GM18909 (cell line): ENCODE data around the gene OLFML3.
A peak's percentile ranks its signal among the peaks of the same experiment; 100 is the strongest.
"Not testable (repeated sequence)": the region's sequence is repeated elsewhere in the genome, so short reads cannot be mapped to it uniquely, and the experiment has no call there.

Source experiments
- ATAC-seq: cut with Tn5 transposase; IDR thresholded peaks from one replicate; pipeline ENCODE4 v1.9.1; 2021; ENCODE audit warnings: mild to moderate bottlenecking; ENCODE audit not compliant: unreplicated experiment, poor library complexity

The OLFML3 gene

DNA sequence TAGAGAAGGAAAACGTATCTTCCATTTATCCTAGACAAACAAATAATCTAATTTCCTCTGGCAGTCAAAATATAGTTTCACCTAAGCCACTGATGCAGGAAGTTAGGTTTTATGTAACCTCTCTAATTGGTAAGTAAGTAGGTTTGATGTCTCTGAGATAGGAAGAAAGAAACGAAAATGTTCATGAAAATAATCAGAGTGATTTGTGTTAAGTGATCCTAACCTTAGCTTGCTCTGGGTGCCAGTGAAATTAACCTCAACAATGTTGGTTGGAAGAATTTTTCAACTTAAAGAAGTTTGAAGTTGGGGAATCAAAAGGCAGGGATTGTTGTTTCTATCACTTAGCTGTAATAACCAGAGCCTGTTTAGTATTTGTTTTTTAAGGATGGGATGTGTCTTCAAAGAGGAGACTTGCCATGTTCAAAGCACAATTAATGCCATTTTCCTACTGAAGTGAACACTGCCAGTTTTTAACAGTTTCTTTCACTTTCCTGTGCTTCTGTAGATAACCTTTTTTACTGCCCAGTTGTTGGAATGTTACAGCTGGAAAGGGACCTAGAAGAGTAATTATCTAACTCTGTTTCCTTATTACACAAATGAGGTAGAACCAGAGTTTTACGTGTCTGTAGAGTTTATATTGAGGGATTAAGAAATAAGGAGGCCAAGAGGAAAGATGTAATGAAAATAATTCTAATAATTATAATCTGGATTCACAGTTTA lies 31.7 kb upstream of the OLFML3 start:
- no peak for ATAC-seq

DNA sequence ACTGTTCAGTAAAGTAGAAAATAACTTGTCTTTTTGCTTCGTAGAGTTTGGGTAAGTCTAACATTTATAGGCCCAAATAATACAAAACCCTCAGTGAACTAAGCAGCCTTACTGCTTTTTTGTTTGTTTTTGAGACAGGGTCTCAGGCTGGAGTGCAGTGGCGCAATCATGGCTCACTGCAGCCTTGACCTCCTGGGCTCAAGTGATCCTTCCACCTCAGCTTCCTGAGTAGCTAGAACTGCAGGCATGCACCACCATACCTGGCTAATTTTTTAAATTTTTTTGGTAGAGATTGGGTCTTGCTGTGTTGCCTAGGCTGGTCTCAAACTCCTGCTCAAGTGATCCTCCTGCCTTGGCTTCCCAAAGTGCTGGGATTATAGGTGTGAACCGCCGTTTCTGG lies 31.1 kb upstream of the OLFML3 start:
- not testable (repeated sequence) for ATAC-seq

DNA sequence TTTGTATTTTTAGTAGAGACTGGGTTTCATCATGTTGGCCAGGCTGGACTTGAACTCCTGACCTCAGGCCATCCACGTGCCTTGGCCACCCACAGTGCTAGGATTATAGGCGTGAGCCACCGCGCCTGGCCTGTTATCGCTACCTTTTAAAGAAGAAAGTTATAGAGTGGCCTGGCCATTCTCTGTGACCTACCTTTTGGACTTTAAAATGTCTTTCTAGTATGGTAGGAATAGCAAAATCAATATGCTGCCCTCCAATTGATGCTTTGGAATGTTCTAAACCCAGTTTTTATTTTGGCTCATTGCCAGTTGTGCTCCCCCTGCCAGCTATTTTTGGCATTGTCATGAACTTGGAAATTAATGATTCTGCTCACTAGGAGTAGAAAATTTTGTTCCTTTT lies 30.3 kb upstream of the OLFML3 start:
- ATAC-seq = no peak

DNA sequence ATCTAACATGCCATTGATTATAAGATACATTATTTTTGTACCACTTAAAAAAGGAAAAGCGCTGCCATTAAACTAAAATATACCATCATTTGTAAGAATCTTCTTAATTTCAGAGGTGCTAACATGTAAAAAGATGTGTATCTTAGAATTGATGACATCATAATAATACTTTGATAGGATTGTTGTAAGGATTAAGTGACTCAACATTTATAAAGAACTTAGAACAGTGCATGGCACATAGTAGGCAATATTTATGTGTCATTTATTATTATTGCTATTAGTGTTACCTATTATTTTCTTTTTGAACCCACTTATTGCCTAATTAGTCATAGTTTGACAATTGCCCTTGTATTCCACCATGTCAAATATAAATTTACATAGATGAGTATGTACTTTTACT lies 28.4 kb upstream of the OLFML3 start:
- ATAC-seq = no peak

DNA sequence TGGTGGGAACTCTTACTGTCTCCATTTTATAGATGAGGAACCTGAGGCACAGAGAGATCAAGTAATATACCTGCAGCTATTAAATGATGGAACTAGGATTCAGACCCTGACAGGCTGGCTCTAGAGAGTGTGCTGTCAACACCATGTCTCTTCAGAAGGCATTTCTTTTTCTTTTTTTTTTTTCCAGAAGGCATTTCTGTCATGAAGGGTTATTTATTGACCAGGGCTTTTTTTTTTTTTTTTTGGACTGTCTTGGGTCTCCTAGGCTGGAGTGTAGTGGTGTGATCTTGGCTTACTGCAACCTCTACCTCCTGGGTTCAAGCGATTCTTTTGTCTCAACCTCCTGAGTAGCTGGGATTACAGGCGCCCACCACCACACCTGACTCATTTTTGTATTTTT lies 27.6 kb upstream of the OLFML3 start:
- ATAC-seq = no peak

DNA sequence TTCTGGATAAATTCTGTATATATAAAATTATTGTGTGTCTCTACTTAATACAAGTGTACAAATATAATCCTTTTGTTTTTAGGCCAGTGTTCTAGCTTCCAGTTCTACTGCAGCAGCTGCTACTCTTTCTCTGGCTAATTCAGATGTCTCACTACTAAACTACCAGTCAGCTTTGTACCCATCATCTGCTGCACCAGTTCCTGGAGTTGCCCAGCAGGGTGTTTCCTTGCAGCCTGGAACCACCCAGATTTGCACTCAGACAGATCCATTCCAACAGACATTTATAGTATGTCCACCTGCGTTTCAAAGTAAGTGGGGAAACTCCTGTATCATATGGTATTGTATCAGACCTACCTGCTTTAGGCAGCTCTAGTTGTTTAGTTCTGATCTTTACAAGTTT lies 21.3 kb upstream of the OLFML3 start:
- ATAC-seq = no peak

DNA sequence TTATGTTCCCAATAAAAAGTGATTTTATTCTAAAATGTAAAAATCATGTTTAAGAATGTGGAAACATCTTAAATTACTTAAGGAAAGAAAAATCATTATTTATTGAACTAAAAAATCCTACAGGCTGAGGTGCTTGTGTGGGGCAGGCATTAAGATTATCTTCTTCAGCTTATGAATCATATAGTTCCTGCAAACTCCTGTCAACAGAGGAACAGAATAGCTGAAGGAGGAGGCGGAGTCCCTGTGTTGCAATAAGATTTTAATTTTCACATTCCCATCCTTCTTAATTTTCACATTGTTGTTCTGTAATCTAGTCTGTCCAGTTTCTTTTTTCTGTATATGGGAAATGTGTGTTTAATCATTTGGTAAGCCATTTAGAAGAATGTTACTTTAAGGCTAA lies 20.6 kb upstream of the OLFML3 start:
- ATAC-seq = no peak

DNA sequence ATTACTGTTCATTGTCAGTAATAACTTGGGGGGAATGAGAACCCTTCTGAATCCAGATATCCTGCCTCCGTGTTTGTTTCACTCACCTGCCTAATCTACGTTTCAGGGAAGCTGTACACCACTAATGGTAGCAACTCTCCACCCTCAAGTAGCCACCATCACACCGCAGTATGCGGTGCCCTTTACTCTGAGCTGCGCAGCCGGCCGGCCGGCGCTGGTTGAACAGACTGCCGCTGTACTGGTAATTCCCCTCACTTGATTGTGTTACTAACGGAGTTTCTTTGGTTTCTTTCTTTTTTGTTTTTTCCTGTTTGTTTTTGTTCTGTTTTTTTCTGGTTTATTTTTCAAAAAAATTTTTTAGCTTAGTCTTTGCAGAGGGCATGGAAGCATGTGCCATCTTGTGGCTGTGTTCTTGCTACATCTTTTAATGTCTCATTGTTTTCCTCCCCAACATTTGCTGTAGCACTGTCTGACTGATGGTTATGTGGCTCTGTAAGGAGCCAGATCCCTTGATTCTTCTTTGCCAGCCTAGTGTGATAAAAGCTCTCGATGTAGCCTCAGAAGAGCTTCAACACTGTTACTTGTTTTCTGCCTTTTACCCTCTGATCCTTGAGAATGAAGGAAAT lies 15.9 kb upstream of the OLFML3 start:
- ATAC-seq = no peak

DNA sequence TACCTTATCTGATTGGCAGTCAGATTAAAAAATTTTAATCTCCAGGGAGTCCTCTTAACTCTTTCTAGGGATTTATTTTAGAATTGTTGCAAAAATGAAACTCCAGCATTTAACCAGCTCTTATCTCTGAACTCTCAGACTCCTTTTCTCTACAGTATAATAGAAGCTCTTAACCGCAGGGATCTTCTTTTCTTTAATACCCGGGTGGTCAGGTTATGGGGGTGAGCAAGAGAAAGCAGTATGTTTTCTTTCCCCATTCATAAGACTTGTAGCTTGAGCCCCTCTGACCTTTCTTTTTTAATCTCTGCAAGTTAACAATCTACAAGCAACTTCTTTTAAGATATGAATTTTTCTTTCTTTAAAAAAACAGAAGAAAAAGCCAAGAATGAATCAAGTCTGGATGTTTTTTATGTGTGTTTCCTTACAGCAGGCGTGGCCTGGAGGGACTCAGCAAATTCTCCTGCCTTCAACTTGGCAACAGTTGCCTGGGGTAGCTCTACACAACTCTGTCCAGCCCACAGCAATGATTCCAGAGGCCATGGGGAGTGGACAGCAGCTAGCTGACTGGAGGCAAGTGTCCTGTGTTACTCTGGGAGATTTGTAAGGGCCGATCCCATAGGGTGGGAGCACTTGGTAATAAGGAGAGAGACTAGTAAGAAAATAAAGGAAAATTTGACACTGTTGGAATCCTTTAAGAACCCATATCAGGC lies 13.4 kb upstream of the OLFML3 start:
- ATAC-seq = no peak

DNA sequence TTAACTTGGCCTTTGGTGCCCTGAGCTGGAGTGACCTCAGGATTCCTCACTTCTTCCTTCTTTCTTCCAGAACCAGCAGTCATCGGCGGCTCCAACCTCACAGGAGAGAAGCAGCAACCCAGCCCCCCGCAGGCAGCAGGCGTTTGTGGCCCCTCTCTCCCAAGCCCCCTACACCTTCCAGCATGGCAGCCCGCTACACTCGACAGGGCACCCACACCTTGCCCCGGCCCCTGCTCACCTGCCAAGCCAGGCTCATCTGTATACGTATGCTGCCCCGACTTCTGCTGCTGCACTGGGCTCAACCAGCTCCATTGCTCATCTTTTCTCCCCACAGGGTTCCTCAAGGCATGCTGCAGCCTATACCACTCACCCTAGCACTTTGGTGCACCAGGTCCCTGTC lies 6.3 kb upstream of the OLFML3 start:
- ATAC-seq = no peak

DNA sequence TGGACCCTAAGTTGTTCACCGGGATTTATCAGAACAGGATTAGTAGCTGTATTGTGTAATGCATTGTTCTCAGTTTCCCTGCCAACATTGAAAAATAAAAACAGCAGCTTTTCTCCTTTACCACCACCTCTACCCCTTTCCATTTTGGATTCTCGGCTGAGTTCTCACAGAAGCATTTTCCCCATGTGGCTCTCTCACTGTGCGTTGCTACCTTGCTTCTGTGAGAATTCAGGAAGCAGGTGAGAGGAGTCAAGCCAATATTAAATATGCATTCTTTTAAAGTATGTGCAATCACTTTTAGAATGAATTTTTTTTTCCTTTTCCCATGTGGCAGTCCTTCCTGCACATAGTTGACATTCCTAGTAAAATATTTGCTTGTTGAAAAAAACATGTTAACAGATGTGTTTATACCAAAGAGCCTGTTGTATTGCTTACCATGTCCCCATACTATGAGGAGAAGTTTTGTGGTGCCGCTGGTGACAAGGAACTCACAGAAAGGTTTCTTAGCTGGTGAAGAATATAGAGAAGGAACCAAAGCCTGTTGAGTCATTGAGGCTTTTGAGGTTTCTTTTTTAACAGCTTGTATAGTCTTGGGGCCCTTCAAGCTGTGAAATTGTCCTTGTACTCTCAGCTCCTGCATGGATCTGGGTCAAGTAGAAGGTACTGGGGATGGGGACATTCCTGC lies 3.9 kb upstream of the OLFML3 start:
- no peak for ATAC-seq

DNA sequence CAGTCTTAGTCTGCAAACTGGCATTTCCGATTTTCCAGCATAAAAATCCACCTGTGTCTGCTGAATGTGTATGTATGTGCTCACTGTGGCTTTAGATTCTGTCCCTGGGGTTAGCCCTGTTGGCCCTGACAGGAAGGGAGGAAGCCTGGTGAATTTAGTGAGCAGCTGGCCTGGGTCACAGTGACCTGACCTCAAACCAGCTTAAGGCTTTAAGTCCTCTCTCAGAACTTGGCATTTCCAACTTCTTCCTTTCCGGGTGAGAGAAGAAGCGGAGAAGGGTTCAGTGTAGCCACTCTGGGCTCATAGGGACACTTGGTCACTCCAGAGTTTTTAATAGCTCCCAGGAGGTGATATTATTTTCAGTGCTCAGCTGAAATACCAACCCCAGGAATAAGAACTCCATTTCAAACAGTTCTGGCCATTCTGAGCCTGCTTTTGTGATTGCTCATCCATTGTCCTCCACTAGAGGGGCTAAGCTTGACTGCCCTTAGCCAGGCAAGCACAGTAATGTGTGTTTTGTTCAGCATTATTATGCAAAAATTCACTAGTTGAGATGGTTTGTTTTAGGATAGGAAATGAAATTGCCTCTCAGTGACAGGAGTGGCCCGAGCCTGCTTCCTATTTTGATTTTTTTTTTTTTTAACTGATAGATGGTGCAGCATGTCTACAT lies 2.5 kb upstream of the OLFML3 start:
- ATAC-seq = peak; percentile 39

DNA sequence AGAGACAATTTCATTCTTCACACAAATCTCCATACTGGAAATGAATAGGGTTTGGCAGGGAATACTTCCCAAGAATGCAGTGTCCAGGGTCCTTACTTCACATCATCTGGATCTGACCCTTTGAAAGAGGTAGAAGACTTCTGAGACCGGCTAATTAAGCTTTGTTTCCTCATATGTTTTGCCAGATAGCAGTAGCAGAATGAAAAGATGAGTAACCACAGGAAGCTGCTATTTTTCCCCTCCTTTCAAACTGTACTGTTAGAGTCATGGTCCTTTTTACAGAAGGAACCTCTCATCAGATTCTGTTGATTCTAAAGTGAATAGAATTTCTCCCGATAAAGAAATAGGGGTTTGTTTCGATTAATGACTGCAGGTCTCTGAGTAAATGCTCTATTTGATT lies 1.4 kb upstream of the OLFML3 start:
- no peak for ATAC-seq

DNA sequence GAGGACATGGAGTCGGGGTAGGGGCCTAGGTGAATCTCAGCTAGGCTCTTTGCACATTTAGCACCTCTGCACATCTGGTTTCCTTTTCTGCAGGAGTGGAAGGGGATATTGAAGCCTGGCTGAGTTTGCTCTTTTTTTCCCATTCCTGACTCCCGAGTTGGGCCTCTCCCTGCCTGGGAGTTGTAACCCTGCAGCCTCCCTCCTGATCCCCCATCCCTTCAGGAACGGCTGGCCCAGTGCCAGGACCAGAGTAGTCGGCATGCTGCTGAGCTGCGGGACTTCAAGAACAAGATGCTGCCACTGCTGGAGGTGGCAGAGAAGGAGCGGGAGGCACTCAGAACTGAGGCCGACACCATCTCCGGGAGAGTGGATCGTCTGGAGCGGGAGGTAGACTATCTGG lies 836 bp downstream of the OLFML3 start:
- no peak for ATAC-seq

DNA sequence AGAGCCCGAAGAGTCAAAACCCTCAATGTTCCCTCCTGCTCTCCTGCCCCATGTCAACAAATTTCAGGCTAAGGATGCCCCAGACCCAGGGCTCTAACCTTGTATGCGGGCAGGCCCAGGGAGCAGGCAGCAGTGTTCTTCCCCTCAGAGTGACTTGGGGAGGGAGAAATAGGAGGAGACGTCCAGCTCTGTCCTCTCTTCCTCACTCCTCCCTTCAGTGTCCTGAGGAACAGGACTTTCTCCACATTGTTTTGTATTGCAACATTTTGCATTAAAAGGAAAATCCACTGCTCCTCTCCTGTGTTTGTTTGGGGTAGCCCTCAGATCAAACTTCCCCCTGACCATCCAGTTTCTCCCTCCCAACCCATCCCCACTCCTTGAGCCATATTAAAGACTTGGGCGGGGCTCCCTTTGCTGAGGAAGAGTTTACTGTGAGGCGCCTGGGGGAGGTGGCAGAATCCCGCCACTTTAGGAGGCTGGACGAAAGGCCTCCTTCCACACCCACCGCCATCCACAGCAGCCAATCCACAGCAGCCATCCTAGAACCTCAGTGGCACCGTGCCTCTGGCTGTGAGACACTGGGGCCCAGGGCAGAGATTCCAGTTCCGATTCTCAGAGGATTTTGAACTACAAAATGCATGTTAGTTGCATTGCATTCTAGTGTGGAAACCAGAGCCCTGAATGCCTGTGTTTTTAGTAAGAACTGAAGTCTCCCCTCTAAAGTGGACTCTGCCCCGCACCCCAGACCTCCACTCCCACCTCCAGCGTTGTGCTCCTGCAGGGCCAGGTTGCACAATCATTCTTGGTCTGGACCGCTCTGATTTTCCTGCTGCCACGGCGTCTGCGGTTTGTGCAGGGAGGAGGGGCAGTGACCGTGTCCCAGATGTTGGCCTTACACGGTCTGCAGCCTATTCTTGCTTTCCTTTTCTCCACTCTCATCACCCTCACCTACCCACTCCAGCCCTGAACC lies 3.0 kb downstream of the OLFML3 start:
- no peak for ATAC-seq

DNA sequence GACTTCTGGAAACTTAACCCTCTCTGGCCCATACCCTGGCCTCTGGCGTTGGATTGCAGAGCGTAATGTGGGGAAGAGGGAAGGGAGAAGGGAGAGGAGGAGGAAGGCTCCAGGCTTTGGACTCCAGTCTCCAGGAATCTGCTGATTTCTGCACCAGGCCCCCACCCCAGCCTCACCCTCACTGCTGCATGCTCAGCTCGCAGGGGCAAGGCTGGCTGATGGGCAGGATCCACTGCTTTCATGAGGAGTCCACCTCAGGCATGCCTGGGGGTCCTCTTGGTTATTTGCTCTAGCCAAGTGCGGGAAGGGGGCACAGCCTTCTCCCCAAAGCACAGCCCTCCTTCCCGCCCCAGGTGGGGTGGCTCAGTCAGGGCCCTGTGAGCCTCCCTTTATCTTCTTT lies 3.7 kb downstream of the OLFML3 start:
- ATAC-seq = no peak

DNA sequence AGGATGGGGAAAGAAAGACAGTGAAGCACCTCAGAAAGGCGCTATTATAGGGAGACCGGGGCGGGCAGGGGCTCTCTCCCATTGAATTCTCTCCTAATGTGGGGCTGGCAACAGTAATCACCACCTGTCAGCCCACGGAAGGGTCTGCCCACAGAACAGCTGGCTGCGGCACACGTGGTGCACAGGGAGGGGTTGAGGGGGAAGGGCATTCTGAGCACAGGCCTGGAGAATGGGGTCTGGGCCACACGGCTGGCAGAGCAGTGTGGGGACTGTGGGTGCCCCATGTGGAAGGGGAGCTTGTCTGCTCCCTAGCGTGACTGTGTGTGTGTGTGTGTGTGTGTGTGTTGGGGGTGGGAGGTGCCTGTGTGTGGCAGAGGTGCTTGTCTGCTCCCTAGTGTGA lies 4.1 kb downstream of the OLFML3 start:
- ATAC-seq = no peak

DNA sequence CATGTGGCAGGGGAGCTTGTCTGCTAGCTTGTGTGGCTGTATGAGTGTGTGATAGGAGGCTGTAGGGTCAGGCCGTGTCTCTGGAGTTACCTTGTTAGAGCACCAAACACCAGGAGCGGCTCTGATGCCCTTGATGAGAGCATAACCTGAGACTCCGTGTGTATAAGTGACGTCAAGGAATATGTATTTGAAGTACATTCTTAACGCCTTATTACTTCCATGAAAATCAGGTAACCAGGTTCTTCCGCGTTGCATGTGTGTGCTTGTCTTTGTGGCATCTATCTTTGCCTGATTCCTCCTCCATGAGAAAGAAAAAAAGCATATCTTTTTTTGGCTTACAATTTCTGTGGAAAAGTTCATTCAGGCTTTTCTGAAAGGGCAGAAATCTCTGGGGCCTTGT lies 4.6 kb downstream of the OLFML3 start:
- no peak for ATAC-seq

DNA sequence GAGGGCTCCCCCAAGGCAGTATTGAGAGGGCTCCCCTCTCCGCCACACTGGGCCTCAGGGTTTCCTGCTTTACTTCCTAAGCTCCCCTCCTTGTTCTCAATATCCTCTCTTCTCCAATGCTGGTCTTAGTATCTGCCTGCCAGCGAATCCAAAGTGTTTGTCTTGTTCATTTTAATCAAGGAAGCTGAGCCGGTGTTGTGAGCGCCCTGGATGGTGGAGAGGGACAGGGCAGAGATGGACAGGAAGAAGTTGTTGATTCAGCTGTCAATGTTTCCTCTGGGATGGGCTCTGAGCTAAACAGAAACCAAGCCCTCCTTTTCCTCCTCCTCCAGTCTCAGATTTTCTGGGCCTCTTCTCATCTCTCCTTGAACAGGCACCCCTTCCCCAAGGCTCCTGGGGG lies 5.4 kb downstream of the OLFML3 start:
- no peak for ATAC-seq

DNA sequence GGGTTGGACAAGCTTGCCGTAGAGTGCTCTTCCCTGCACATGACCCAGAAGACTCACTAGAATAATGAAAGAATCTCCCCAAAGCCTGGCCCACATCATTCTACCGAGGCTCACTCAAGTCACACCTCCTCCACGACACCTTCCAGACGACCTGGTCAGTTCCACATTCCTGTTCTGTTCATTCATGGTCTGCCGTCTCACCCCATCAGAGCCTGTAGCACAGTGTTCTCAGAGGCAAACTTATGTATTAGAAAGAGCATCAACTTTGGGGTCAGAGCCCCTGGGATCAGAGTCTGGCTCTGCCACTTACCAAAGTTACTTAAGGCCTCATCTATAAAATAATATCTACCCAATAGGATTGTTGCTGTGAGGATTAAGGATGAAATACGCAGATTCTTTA lies 7.5 kb downstream of the OLFML3 start:
- no peak for ATAC-seq
